ENCODE results near the gene OVOL2.

Gene OVOL2

DNA sequence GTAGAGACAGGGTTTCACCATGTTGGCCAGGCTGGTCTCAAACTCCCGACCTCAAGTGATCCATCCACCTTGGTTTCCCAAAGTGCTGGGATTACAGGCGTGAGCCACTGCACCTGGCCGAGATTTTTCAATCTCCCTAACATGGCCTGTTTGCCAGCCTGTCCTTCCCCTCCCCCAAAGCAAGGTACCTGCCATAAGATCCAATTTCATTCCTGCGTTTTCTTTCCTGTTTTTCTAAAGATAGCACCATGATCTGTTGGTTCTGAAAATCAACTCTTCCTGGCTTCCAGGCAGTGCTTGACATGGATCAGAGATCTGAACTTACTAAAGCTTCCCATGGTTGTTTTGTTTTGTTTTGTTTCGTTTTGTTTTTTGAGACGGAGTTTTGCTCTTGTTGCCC is 81.4 kb downstream of the OVOL2 start:
- Histone ChIP-seq H3K9me3 (ENCODE audit: low read length) (no peaks in the 10 kb centered on the region), H3K27me3 (ENCODE audit: insufficient read depth, low read length) (no peaks in the 10 kb centered on the region), H3K4me3 (ENCODE audit: low read length) (no peak overlapping the region), H3K36me3 (ENCODE audit: insufficient read depth, low read length) (peaks cover 32% of the 10 kb centered on the region), H3K4me1 (ENCODE audit: insufficient read depth, low read length) (peaks cover 17% of the 10 kb centered on the region), H2AFZ (ENCODE audit: low read depth, low read length) (no peak overlapping the region)

Data from neuron (in vitro differentiated cells).